Limb (tissue), 2 donors: ENCODE measurements around the gene PAMR1.
"Not testable (repeated sequence)": the region's sequence is repeated elsewhere in the genome, so short reads cannot be mapped to it uniquely, and the experiment has no call there.

Experiments
- DNase-seq, 2 donors: peaks; one replicate each; pipeline ENCODE4 v3.0.0-alpha.2; 2016; ENCODE audit errors: extremely low spot score in 2 of 2

The PAMR1 gene

DNA sequence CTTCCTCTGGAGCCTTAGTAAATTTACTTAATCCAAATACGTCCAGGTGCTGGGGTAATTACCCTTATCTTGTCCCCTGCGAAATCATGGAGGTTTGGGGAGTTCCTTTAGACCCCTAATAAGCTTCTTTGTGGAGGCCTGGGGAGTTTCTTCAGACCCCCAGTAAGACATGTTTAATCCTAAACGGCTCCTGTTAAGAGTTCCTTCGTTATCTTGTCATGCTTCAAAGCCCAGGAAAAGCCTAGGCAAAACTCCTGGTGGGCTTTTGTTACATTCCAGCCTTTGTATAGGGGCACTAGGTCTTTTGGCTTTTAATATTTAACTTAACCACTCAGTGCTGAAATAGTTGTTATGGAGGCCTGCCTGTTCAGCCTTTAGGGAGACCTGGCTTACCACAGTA is 18.1 kb upstream of the PAMR1 start:
- DNase-seq, result no peak

DNA sequence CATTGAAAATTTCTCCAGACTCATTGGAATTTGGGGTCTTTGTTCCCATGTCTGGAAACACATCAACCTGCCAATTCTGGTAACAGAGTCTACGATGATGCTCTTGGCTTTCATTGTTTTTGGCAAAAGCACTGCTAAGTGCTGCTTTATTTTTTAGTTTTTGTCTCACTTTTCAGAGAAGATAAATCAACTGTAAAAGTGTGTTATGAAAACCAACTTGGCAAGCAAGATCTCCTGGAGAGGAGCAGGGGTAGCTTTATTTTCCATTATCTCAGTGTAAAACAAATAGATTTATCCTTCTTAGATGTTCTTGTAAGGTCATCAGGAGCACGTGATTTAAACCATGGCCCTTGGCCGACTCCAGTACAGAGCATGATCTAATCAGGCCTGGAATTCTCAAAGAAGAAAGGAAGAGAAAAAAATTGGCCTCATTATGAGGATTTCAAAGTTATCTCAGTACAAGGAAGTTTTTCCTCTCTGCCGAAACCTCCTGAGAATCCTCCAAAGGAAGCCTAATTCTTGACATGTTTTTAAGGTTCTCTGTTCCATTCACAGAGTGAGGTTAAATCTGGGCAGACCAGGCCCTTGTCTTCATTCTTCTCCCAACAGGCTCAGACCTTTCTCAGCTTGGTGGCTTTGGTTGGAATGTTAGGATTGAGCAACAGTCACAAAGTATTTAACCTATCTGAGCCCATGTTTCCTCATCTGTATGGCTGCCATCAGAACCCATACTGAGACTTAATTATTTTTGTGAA is 16.4 kb upstream of the PAMR1 start:
- DNase-seq, result peak in 1 of 2 donors; percentile 83

DNA sequence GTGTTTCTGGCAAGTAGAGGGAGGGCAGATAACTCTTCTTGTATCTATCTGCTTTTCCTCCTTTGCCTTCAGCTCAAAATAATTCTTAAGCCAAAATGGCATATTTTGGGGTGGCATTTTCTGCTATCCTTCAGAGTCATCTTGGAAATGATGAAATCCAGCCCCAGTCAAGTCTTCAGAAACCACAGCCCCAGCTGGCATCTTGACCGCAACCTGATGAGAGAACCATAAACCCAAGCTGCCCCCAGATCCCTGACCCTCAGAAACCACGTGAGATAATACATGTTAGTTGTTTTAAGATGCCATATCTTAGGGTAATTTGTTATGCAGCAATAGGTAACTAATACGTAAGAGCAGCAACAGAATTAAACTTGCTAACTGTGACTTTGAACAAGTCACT is 15.1 kb upstream of the PAMR1 start:
- DNase-seq, result no peak

DNA sequence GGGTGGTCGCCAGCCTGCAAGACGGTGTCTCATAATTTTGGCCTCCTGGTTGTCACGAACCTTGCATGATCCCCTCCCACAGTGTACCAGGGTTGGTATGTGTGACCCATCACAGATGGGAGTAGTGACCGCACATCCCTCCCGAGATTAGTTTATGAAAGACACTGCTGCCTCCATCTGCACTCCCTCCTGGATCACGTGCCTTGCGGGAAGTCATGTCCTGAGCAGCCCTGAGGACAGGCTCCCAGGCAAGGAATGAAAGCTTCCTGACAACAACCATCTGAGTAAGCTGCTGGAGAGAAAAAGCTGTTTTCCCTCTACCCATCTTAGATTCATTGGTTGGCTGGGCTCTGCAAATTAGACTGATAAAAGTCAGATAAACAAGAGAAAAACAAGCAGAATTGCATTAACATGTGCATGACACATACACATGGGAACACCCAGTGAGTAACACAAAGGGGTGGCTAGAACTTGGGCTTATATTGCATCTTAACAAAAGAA is 14.4 kb upstream of the PAMR1 start:
- no peak for DNase-seq

DNA sequence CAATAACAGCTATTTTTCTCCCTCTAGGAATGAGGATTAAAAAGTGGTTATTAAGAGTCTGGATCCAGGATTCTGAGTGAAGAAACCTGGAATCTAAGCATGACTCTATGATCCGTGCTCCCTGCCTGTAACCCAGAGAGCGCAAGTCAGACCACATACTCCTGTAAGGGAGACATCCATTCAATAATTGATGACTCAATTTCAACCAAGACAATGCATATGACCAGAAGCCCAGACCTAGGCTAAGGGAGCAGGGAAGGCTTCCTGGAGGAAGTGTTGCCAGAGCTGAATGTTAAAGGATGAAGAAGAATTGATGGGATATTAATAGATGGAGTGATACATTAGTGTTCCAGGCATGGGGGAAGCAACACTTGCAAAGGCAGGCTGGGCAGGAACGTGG is 13.8 kb upstream of the PAMR1 start:
- DNase-seq, result no peak

DNA sequence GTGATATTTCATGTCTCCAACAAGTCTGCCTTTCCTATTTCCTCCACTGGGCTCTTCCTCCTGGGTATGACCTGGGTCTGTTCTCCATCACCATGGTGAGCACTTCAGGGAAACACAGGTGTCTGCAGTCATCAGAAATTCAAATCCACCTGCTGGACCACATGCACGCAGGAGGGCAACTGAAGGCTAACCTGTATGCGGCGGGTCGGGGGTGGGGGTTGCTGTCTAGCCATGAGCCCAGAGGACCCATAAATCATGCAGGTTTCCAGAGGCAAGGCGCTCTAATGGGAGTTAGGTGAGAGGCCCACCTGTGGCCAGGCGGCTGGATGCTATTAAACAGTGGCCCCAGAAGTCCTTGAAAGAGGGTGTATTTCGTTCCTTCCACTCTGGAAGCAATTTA is 11.1 kb upstream of the PAMR1 start:
- DNase-seq, result no peak

DNA sequence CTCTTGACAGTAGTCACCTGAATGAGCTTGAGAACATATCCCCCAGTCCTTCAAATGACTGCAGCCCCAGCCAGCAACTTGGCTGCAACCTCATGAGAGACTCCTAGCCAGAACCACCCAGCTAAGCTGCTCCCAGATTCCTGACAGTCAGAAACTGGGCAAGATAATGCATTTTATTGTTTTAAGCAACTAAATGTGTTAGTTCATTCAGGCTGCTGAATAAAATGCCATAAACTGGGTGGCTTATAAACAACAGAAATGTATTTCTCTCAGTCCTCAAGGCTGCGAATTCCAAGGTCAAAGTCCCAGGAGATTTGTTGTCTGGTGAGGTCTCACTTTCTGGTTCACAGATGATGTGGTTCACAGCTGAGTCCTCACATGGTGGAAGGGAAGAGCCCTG is 5.8 kb upstream of the PAMR1 start:
- DNase-seq, result no peak

DNA sequence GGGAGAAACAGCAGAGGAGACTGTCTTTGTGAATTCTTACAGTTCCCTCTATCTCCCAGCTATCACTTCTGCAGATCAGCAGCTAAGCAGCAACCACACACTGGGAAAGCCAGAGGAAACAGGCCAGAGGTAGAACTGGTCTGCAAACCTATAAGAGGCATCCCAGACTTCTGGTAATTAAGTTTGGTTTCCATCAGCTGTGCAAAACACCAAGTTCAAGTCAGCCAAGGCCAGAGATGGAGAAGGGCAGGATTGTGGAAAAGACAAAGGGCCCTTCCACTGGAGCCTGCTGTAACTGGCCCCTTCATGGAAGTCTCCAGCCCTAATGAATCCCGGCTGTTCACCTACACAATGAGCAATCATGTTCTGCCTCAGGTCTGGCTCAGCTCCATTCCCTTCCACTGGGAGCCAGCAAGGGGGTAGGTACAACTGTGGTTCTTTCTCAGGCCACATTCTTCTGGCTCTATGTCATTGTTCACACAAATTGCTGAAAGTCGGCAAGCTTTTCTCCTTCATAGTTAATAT is 4.6 kb upstream of the PAMR1 start:
- DNase-seq, result no peak

DNA sequence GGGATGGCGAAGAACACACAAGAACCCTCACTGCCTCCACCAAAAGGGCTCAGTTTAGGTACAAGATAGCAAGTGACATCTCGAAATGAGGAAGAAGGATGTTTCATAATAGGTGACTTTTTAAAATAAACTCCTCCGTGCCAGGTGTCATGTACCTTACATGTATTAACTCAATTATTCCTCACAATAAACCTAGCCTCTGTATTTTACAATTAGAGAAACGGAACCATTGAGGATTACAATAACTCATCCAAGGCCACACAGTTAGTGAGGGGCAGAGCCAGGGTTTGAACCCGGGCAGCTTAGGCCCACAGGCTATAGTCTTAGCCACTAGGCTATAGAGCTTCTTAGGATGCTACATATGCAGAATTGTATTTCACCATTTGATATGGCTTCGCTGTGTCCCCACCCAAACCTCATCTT is 965 bp upstream of the PAMR1 start:
- DNase-seq, result no peak

DNA sequence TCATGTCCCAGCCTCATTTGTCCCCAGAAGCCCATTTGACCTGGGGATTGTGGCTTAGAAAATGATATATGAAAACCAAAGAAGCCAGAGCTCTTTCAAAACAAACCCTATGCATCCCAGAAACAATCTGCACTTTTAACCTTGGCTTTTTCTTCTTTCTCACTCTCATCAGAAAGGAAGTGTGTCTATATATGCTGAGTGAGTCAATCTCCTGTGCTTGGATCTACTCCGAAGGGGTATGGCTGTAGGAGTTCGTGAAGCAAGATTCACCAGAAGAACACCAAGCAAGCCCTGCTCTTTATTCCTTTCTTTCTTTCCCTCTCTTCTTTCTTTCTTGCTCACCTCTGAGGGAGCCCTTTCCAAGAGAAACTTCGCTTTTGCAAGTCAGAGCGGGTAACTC is 636 bp downstream of the PAMR1 start:
- DNase-seq, result no peak

DNA sequence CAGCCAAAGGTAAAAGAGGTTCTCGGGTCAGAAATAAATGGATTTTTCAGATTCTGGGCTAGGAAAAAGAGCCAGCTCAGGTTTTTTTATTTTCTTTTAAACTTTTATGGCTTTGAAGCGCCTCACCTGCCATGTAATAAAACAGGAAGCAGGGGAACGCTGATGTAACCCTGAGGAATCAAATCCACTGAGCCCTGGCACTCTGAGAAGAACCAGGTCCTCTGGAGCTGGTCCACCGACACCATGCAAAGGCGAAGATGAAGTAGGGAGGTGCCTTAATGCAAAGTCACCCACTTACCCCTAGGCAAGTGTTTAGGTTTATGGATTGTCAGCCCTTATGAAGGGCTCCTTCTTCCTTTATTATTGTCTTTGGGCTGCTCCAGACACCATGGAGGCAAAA is 1.6 kb downstream of the PAMR1 start:
- no peak for DNase-seq

DNA sequence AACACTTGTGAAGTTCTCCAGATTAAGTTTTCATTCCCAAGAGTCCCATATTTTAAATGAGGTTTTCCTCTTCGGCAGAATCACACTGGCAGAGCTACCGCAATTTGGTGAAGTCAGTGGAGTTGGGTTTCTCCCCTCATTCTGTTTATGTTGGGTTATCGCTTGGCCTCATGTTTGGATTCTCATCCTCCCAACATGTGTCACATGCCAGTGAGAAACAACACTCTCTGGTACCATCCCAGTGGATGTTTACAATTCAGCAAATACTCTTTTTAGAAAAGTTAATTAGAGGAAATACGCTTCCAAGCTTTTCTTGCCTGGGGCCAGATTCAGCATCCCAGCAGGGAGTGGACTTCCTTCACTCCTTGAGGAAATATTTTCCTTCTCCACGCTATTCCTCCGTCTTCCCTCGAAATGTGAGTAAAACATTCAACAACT is 2.1 kb downstream of the PAMR1 start:
- no peak for DNase-seq

DNA sequence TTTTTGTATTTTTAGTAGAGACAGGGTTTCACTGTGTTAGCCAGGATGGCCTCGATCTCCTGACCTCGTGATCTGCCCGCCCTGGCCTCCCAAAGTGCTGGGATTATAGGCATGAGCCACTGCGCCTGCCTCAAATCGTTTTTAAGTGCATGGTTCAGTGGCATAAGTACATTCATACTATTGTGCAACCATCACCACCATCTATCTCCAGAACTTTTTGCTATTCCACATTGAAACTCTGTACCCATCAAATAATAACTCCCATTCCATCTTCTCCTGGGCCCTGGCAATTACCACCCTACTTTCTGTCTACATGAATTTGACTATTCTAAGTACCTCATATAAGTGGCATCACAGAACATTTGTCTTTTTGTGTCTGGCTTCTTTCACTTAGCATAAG is 3.3 kb downstream of the PAMR1 start:
- DNase-seq, result not testable (repeated sequence)

DNA sequence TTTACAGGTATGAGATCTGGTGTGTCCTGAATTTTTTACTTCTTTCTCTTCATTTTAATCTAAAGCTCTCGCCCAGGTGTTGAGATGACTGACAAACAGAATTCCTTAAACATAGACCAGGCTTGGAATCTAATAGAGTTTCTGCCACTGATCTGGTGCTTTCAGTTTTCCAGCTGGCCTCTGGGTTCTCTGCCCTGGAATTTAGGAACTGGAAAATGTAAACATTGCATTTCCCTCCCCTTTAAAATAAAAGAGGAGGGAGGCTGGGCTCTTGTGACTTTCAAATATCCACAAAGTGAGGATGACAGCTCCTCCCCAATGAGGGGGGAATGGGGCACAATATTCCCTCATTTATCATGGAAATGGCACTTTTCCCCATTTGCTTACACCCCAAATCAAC is 5.0 kb downstream of the PAMR1 start:
- no peak for DNase-seq

DNA sequence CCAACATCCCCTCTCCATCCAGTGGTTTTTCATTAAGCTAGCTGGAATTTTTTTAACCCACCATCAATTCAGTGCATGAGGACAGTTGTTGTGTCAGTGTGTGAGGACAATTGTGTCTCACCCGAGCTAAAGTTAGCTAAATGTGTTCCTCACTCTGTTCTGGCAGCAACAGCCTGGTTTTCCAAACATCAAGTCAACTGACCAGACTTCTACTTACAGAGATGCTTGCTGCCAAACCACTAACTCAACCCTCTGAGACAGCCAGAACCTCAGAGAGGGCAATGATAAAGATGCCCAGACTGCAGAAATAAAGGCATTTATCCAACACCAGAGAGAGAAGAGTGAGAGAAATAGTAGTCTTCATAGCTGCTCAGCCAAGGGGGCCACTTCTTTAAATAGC is 6.7 kb downstream of the PAMR1 start:
- DNase-seq, result no peak

DNA sequence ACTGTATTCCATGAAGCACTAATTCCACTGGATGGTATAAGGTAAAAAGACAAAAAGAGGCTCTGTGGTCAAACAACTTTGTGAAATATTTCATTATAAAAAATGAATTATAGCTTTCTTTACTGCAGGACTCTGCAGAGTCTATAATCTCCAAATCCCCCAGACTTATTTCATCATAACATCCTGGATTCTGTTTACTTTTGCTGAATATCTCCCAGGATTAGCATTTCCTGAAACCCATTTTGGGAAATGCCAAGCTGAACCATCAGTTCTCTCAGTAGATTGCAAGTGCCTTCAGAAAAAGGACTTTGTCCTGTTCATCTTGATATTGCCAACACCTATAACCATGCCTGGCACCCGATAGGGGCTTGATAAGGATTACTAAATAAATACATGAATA is 7.9 kb downstream of the PAMR1 start:
- no peak for DNase-seq

DNA sequence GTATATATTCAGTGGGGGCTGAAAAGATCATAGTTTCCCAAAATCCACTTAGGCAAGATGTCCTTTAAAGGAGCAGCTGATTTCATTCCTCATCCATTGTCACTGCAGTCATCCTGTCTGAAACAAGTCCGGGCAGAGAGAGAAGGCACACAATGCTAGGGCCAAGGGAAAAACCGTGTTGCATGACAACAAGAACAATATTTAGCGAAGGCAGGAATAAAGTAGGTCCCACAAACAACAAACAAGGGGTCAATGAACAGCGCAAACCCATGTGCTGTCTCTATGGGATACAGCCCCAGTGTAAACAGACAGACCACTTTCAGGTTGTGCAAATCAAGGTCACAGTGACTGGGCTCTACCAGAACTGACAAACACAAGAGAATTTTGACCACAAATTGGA is 9.0 kb downstream of the PAMR1 start:
- no peak for DNase-seq

DNA sequence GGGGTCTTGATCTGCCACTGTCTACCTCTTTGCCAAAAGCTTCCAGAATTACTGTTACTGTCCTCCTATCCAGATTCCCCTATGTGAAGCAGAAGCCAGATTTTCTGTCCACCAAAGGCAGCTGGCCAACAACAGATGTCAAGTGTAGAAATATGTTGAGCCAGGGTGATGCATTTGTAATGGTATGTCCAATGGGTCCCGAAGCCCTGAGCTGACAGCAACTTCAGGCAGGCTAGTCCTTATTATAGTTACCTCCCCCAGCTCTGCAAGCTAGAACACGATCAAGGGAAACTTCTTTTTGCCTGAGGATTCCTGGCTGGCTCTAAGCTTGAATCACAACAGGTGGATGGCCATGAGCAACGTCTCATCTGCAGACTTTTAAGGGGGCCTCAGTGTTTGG is 10.2 kb downstream of the PAMR1 start:
- peak in 1 of 2 donors; percentile 60 for DNase-seq

DNA sequence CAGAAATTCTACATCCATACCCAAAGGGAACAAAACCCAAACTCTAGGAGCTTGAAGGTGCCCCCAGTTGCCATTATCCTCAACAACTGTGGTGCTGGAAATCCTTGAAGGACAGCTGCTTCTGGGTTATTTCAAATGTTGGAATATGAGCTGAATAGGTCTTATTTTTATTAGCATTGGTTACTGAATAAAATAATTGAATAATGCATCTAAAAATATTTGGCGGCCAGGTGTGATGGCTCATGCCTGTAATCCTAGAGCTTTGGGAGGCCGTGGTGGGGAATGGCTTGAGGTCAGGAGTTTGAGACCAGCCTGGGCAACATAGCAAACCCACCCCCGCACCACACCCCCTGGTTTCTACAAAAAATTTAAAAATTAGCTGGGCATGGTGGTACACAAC is 10.9 kb downstream of the PAMR1 start:
- DNase-seq, result no peak

DNA sequence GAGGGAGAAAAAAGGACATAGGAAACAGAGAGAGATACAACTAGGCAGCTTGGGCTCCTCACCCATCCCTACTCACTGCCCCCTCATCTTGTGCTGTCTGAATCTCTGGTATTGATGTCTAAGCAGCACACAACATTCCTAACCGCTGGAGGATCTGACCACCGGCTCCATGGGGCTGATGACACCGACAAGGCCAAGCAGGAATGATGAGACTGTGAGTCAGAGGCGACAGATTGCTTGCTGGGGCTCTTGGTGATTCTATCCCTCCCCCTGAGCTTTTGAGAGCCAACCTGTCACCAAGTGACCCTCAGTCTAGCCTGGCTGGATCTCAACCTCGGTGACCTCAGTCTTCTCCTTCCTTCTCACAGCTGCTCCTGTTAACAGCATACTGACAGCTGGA is 13.8 kb downstream of the PAMR1 start:
- DNase-seq, result no peak

DNA sequence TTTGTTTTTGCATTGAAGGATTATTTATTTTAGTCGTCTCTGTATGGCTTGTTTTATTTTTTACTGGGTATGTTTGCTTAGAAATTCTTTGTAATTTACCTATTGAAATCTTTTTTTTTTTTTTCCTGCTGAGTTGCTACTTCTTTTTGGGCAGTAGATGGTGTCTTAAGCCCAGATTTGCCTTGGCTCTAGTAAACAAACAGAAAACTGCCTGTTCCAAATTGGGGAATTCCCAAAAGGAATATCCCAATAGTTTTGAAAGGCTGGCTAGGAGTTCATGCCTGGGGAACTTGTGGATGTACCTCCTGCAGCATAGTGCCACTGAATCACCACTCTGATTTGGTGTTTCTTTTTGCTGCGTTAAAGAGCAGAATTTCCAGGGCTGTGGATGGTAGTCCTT is 17.7 kb downstream of the PAMR1 start:
- DNase-seq, result no peak

DNA sequence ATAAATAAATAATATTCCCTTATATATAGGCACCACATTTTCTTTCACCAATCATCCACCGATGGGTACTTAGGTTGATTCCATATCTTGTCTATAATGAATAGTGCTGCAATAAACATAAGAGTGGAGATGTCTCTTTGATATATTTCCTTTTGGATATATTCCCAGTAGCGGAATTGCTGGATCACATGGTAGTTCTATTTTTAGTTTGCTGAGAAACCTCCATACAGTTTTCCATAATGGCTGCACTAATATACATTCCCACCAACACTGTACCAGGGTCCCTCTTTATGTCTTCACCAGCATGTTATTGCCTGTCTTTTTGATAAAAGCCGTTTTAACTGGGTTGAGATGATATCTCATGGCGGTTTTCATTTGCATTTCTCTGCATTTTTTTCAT is 23.6 kb downstream of the PAMR1 start:
- no peak for DNase-seq

DNA sequence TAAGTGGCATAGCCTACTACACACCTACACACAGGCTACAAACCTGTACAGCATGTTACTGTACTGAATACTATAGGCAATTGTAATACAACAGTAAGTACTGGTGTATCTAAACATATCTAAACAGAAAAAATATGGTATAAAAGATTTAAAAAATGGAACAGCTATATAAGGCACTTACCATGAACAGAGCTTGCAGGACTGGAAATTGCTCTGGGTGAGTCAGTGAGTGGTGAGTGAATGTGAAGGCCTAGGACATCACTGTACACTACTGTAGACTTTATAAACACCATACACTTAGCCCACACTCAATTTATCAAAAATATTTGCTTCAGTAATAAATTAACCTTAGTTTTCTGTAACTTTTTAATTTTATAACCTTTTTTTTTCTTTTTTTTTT is 24.7 kb downstream of the PAMR1 start:
- no peak for DNase-seq
